Progenitor cell of endocrine pancreas (in vitro differentiated cells): ENCODE measurements around the gene KRT81. TPM values are rescaled to one million over a fixed set of nuclear protein-coding genes. Genes with fewer than 3 reads are reported as not detected.

ENCODE experiments used
- DNase-seq: peaks from one replicate; pipeline ENCODE4 v3.0.0; 2021; ENCODE audit warnings: low spot score; ENCODE audit not compliant: unreplicated experiment
- H3K27ac Mint-ChIP-seq: 2 replicates; pipeline ENCODE4 v1.8.0; 2021; ENCODE audit warnings: mild to moderate bottlenecking, moderate library complexity, mixed read lengths
- H3K27me3 Mint-ChIP-seq: 2 replicates; pipeline ENCODE4 v1.8.0; 2021; ENCODE audit warnings: mixed read lengths
- H3K36me3 Mint-ChIP-seq: 2 replicates; pipeline ENCODE4 v1.8.0; 2022; ENCODE audit warnings: mixed read lengths; ENCODE audit not compliant: insufficient read depth
- H3K4me1 Mint-ChIP-seq: 2 replicates; pipeline ENCODE4 v1.8.0; 2021; ENCODE audit warnings: low read depth, mixed read lengths
- H3K4me3 Mint-ChIP-seq: 2 replicates; pipeline ENCODE4 v1.8.0; 2021; ENCODE audit warnings: low read depth, mild to moderate bottlenecking, moderate library complexity, mixed read lengths
- H3K9me3 Mint-ChIP-seq: 2 replicates; pipeline ENCODE4 v1.8.0; 2021; ENCODE audit warnings: low read depth, mixed read lengths
- total RNA-seq: library from RNA; stranded (reverse); gene quantifications from 2 replicates; pipeline ENCODE4 v1.2.1, GENCODE V29; 2021
- TF ChIP-seq, protein P1 (sequence below): fragments of 200-600 bp; sonication (generic); IDR thresholded peaks from one replicate; pipeline ENCODE4 v1.5.0; 2021; ENCODE audit warnings: antibody characterized with exemption, mild to moderate bottlenecking; ENCODE audit not compliant: unreplicated experiment

The KRT81 gene
- total RNA-seq, 1 donor from 2014 or later: not detected

DNA sequence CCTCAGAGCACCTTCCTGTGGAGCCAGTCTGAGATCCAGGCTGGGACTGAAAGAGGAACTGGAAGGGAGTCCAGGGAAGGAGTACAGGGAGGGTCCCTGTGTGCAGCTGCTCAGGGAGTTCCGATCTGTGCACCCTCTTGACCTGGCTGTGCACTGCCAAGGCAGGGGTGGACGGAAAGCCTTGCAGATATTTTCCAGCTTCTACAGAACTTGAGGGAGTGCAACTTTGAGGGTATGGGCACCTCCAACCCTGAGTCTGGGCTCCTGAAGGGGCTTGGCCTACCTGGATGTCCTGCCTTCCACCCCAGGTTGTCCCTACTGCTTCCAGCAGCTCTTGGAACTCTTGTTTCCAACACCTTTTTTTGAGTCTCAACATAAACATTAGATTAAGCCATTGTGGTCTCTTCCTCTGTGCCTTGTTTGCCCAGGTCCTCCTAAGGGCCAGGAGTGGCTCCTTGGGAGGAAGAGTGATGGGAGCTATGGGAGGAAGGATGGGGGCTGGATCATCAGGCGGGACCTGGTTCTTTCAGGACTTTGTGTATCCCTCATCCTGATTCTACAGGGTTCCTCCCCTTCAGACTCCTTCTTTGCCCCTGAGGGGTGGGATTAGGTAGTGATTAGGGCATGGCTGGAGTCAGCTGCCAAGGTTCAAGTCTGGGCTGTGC is 54.8 kb downstream of the KRT81 start:
- Mint-ChIP-seq H3K36me3 (no peaks in the 10 kb centered on the region), H3K4me3 (no peak overlapping the region), H3K27me3 (peaks cover 32% of the 10 kb centered on the region), H3K9me3 (no peaks in the 10 kb centered on the region), H3K27ac (no peak overlapping the region), H3K4me1 (peaks cover 31% of the 10 kb centered on the region)
- no peak for DNase-seq
- TF ChIP-seq, protein P1, sequence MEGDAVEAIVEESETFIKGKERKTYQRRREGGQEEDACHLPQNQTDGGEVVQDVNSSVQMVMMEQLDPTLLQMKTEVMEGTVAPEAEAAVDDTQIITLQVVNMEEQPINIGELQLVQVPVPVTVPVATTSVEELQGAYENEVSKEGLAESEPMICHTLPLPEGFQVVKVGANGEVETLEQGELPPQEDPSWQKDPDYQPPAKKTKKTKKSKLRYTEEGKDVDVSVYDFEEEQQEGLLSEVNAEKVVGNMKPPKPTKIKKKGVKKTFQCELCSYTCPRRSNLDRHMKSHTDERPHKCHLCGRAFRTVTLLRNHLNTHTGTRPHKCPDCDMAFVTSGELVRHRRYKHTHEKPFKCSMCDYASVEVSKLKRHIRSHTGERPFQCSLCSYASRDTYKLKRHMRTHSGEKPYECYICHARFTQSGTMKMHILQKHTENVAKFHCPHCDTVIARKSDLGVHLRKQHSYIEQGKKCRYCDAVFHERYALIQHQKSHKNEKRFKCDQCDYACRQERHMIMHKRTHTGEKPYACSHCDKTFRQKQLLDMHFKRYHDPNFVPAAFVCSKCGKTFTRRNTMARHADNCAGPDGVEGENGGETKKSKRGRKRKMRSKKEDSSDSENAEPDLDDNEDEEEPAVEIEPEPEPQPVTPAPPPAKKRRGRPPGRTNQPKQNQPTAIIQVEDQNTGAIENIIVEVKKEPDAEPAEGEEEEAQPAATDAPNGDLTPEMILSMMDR: no peak

Other genes starting within 250 kb of the KRT81 start
- 21.7 and 22.8 TPM in 2 replicates for gene NR4A1, start 240.1 kb downstream of the KRT81 start, total RNA-seq
- 23.5 and 26.4 TPM in 2 replicates for gene ATG101, start 221.6 kb downstream of the KRT81 start, total RNA-seq
- gene SMIM41, start 211.8 kb downstream of the KRT81 start, total RNA-seq: not detected in 2 replicates
- 0.07 and 0.20 TPM in 2 replicates for gene KRT80, start 99.5 kb downstream of the KRT81 start, total RNA-seq
- 11.6 and 18.2 TPM in 2 replicates for gene KRT7, start 58.3 kb downstream of the KRT81 start, total RNA-seq
- not detected in 2 replicates for gene KRT86, start 16.9 kb downstream of the KRT81 start, total RNA-seq
- not detected in 2 replicates for gene KRT83, start 29.9 kb upstream of the KRT81 start, total RNA-seq
- not detected in 2 replicates for gene KRT85, start 75.9 kb upstream of the KRT81 start, total RNA-seq
- not detected in 2 replicates for gene KRT84, start 94.1 kb upstream of the KRT81 start, total RNA-seq
- not detected in 2 replicates for gene KRT82, start 114.8 kb upstream of the KRT81 start, total RNA-seq
- not detected in 2 replicates for gene KRT75, start 142.8 kb upstream of the KRT81 start, total RNA-seq
- gene KRT6B, start 160.6 kb upstream of the KRT81 start, total RNA-seq: not detected in 2 replicates
- gene KRT6C, start 182.3 kb upstream of the KRT81 start, total RNA-seq: not detected in 2 replicates
- not detected in 2 replicates for gene KRT6A, start 201.7 kb upstream of the KRT81 start, total RNA-seq
- gene KRT5, start 228.9 kb upstream of the KRT81 start, total RNA-seq: not detected in 2 replicates